ENCODE data around the gene MLEC.
A peak's percentile ranks its signal among the peaks of the same experiment; 100 is the strongest.

GRCh38 chr12:120720234-120720986 lies 33.5 kb downstream of the MLEC start:
- TF ChIP-seq POLR2A (IDR thresholded peaks at IDR 0.05; ENCODE audit: low read length) (peak; percentile 46), GATA1 (IDR thresholded peaks at IDR 0.05; ENCODE audit: low read depth, low read length) (no peak)
